ENCODE measurements around the gene SMCR8.

- TF ChIP-seq POLR2A (IDR thresholded peaks at IDR 0.05; ENCODE audit: low read depth, low read length), result no peak
- TF ChIP-seq CTCF (conservative IDR thresholded peaks at IDR 0.05; ENCODE audit: low read depth, low read length), result no peak
- TF ChIP-seq MAZ (IDR thresholded peaks at IDR 0.05; ENCODE audit: borderline replicate concordance, low read depth, low read length), result no peak
- TF ChIP-seq CEBPB (IDR thresholded peaks at IDR 0.05; ENCODE audit: low read depth, low read length), result no peak
- no peak for TF ChIP-seq RFX5 (IDR thresholded peaks at IDR 0.05; ENCODE audit: low read depth, low read length)
- no peak for TF ChIP-seq MAFK (IDR thresholded peaks at IDR 0.05; ENCODE audit: low read depth, low read length)
- no peak for TF ChIP-seq USF2 (IDR thresholded peaks at IDR 0.05; ENCODE audit: low read depth, low read length)
- no peak for TF ChIP-seq MXI1 (IDR thresholded peaks at IDR 0.05; ENCODE audit: borderline replicate concordance, low read depth, low read length)
- no peak for TF ChIP-seq SMC3 (IDR thresholded peaks at IDR 0.05; ENCODE audit: low read depth, low read length)
- no peak for TF ChIP-seq RAD21 (IDR thresholded peaks at IDR 0.05; ENCODE audit: low read length)
- no peak for TF ChIP-seq ELK1 (IDR thresholded peaks at IDR 0.05; ENCODE audit: borderline replicate concordance, low read depth, low read length)
- no peak for TF ChIP-seq RCOR1 (IDR thresholded peaks at IDR 0.05; ENCODE audit: insufficient replicate concordance, low read length)
- no peak for TF ChIP-seq BHLHE40 (IDR thresholded peaks at IDR 0.05; ENCODE audit: low read depth, low read length)
- no peak for TF ChIP-seq CHD1 (IDR thresholded peaks at IDR 0.05; ENCODE audit: low read depth, low read length)
Observed at GRCh38 chr17:18318771-18319450, 3.8 kb downstream of the SMCR8 start.

Measured in IMR-90 (cell line).